PC-9 (cell line): ENCODE data around the gene VAMP5. TPM values are rescaled to one million over a fixed set of nuclear protein-coding genes. Genes with fewer than 3 reads are reported as not detected.
A peak's percentile ranks its signal among the peaks of the same experiment; 100 is the strongest.

Experiments
- BruUV-seq: library from RNA; stranded (reverse); fragments of 400-500 nt; replicated peaks from 2 replicates; lab custom pipeline; 2021; lab: Mats Ljungman, UMichigan
- CTCF ChIA-PET: fragments of 300-600 bp; sonication (Branson Sonifier 250); formaldehyde crosslinking; loops from one replicate; lab custom pipeline; 2022; ENCODE audit warnings: antibody characterized with exemption; lab: Charles Lee
- POLR2A ChIA-PET: fragments of 300-600 bp; sonication (Branson Sonifier 250); formaldehyde crosslinking; loops from one replicate; lab custom pipeline; 2022; ENCODE audit warnings: antibody characterized with exemption; ENCODE audit not compliant: unreplicated experiment; lab: Charles Lee
- DNase-seq, 2 experiments: peaks; one replicate each; pipeline versions ENCODE4 v3.0.0 to v3.0.0-alpha.2; 2015 to 2022; ENCODE audit warnings: mixed read lengths in 1 of 2
- H2AFZ ChIP-seq: fragments of 200-600 bp; sonication (generic); 2 replicates; pipeline ENCODE4 v1.8.1; 2017; ENCODE audit warnings: antibody characterized with exemption
- H3F3A ChIP-seq: fragments of 200-600 bp; sonication (generic); 2 replicates; pipeline ENCODE4 v1.8.1; 2017; ENCODE audit warnings: antibody characterized with exemption, mild to moderate bottlenecking, low read depth; ENCODE audit not compliant: insufficient read depth
- H3K27ac ChIP-seq: fragments of 200-600 bp; sonication (generic); 2 replicates; pipeline ENCODE4 v1.6.1; 2016; ENCODE audit warnings: mixed run types
- H3K27me3 ChIP-seq: fragments of 200-600 bp; sonication (generic); 2 replicates; pipeline ENCODE4 v1.6.1; 2016; ENCODE audit warnings: low read depth, mixed run types; ENCODE audit not compliant: insufficient read depth
- H3K36me3 ChIP-seq: fragments of 200-600 bp; sonication (generic); 2 replicates; pipeline ENCODE4 v1.6.1; 2016; ENCODE audit warnings: low read depth, mixed run types
- H3K4me1 ChIP-seq: fragments of 200-600 bp; sonication (generic); replicated peaks from 2 replicates; pipeline ENCODE4 v1.6.1; 2016; ENCODE audit warnings: mixed run types; ENCODE audit not compliant: insufficient read depth
- H3K4me2 ChIP-seq: fragments of 200-600 bp; sonication (generic); 2 replicates; pipeline ENCODE4 v1.6.1; 2017; ENCODE audit warnings: mixed run types
- H3K4me3 ChIP-seq: fragments of 200-600 bp; sonication (generic); 2 replicates; pipeline ENCODE4 v1.6.1; 2016; ENCODE audit warnings: mixed run types
- H3K79me2 ChIP-seq: fragments of 200-600 bp; sonication (generic); 2 replicates; pipeline ENCODE4 v1.6.1; 2017; ENCODE audit warnings: low read depth, mixed run types
- H3K9me2 ChIP-seq: fragments of 200-600 bp; sonication (generic); 2 replicates; pipeline ENCODE4 v1.8.1; 2017; ENCODE audit warnings: mild to moderate bottlenecking; ENCODE audit not compliant: insufficient read depth
- H3K9me3 ChIP-seq: fragments of 200-600 bp; sonication (generic); 2 replicates; pipeline ENCODE4 v1.8.1; 2016; ENCODE audit warnings: low read depth; ENCODE audit not compliant: insufficient read depth
- H4K20me1 ChIP-seq: fragments of 200-600 bp; sonication (generic); 2 replicates; pipeline ENCODE4 v1.8.1; 2017; ENCODE audit not compliant: insufficient read depth
- EZH2 ChIP-seq: fragments of 200-600 bp; sonication (generic); IDR thresholded peaks from 2 replicates; pipeline ENCODE4 v1.8.0; 2017; ENCODE audit warnings: antibody characterized with exemption, low read depth
- intact Hi-C: fragments of 100-400 bp; cut with micrococcal nuclease; formaldehyde crosslinking; loops from one replicate; pipeline ENCODE4 v1.10.0; 2022; ENCODE audit not compliant: unreplicated experiment
- total RNA-seq: library from RNA; stranded (reverse); gene quantifications from 2 replicates; pipeline ENCODE4 v1.2.3, GENCODE V29; 2021
- TF ChIP-seq, protein P1 (sequence below): fragments of 200-600 bp; sonication (generic); conservative IDR thresholded peaks from 2 replicates; pipeline ENCODE4 v1.6.1; 2017; ENCODE audit warnings: mixed run types, antibody characterized with exemption, mild to moderate bottlenecking, moderate library complexity

The VAMP5 gene
- total RNA-seq, 1 experiment from 2014 or later: 7.2 TPM

DNA sequence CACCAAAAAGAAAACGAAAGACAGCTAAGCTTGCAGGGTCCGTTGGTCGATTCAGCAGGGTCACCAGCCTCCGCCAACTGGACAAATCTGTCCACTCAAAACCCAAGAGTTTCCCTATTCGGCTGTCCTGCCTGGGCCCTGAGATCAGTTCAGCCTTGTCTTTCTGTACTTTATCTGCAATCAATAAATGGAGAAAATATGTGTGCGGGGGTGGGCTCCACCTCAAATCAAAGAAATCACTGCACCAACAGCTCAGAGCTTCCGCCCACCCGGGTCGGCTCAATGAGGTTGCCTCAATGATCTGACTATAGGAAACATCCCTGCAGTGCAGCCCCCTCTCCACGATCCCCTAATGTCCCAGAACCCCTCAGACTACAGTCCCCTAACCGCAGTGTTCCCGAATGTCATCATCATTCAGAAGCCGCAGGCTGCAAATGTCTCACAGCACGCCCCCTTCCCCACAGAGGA is 23.4 kb upstream of the VAMP5 start:
- intact Hi-C loops: loop anchor here (1.0 to 5.0 kb wide), 2 partner anchors 41 to 55 kb away; partner anchors contain the start of genes TMEM150A and USP39
- CTCF ChIA-PET: no interaction called here
- H3K4me3 ChIP-seq: peak overlapping the region; percentile 73
- peaks cover 33% of the 10 kb centered on the region for H3K79me2 ChIP-seq
- POLR2A ChIA-PET: interaction anchor here (0.6 to 1.4 kb wide), 7 partner anchors 9 to 603 kb away, joined by 3 to 20 read pairs (median 4); partner anchors contain the start of gene RNF181
- no peaks in the 10 kb centered on the region for H3F3A ChIP-seq
- H3K27me3 ChIP-seq: no peaks in the 10 kb centered on the region
- peaks cover 15% of the 10 kb centered on the region for H3K4me1 ChIP-seq
- BruUV-seq: no TSS peak
- peaks cover 14% of the 10 kb centered on the region; the same call in 1 of the 2 replicates for H3K36me3 ChIP-seq
- no peaks in the 10 kb centered on the region for H3K9me2 ChIP-seq
- H3K9me3 ChIP-seq: no peaks in the 10 kb centered on the region
- no peak for TF ChIP-seq EZH2
- TF ChIP-seq, protein P1, sequence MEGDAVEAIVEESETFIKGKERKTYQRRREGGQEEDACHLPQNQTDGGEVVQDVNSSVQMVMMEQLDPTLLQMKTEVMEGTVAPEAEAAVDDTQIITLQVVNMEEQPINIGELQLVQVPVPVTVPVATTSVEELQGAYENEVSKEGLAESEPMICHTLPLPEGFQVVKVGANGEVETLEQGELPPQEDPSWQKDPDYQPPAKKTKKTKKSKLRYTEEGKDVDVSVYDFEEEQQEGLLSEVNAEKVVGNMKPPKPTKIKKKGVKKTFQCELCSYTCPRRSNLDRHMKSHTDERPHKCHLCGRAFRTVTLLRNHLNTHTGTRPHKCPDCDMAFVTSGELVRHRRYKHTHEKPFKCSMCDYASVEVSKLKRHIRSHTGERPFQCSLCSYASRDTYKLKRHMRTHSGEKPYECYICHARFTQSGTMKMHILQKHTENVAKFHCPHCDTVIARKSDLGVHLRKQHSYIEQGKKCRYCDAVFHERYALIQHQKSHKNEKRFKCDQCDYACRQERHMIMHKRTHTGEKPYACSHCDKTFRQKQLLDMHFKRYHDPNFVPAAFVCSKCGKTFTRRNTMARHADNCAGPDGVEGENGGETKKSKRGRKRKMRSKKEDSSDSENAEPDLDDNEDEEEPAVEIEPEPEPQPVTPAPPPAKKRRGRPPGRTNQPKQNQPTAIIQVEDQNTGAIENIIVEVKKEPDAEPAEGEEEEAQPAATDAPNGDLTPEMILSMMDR: no peak
- H4K20me1 ChIP-seq: no peaks in the 10 kb centered on the region
- H3K27ac ChIP-seq: no peak overlapping the region
- DNase-seq: no peak
- peak overlapping the region; percentile 85 for H3K4me2 ChIP-seq
- H2AFZ ChIP-seq: peak overlapping the region; percentile 93

DNA sequence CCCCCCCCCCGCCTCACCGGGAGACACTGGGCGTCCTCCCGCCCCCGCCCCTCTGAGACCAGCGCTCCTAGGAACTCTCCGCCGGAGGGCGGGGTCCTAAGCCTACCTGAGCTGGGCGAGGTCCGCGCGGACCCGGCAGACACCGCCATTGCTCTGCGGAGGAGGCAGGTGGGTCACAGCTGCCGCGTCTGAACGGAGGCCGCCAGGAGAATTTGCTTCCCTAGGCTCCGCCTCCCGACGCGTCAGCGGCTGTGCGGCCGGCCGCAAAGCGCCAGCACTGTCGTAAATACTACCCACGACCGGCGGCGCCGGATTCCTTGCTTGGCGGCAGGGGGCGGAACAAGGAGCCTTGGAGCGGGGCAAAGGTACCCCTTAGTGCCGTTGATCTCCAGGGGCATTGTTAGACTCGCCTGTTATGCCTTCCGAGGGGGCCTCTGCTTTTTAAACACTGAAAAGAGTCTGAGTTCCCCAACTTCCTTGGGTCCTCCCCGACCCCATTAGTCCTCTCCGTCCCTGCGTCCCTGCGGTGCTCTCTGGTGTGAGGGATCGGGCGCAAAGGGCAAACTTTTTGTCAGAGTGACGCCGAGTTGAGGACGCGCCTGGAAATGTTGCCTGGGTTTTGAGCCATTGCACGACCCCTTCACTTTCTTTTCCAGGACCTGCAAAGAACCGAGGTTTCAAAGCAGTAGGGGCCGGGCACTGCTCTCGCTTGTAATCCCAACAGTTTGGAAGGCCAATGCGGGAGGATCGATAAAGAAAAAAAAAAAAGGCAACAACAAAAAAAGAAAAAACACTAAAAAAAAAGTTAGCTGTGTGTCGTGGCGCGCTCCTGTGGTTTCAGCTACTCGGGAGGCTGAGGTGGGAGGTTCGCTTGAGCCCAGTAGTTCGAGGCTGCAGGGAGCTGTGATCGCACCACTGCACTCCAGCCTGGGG is 22.7 kb upstream of the VAMP5 start, which contains the start of gene GGCX:
Gene GGCX (minus strand): TSS at position 214 of the 933 bp plus-strand sequence. CDS start 65 bp downstream, at position 149.
- Histone ChIP-seq H3K27ac (peak within 1 kb of the TSS; percentile 65), H3K79me2 (peaks cover 33% of the 10 kb centered on the region), H3K27me3 (no peaks in the 10 kb centered on the region), H3K9me2 (no peaks in the 10 kb centered on the region), H3K9me3 (no peaks in the 10 kb centered on the region), H4K20me1 (no peaks in the 10 kb centered on the region), H2AFZ (peak within 1 kb of the TSS; percentile 93), H3K4me1 (peaks cover 15% of the 10 kb centered on the region), H3K36me3 (peaks cover 14% of the 10 kb centered on the region; the same call in 1 of the 2 replicates), H3K4me2 (peak within 1 kb of the TSS; percentile 85), H3K4me3 (peak within 1 kb of the TSS; percentile 73), H3F3A (no peaks in the 10 kb centered on the region)
- no peak for TF ChIP-seq EZH2
- TF ChIP-seq, protein P1: peak; percentile 49; the same call in 1 of the 2 replicates
- POLR2A ChIA-PET: interaction anchor here (0.6 to 1.4 kb wide), 7 partner anchors 16 to 592 kb away, joined by 3 to 20 read pairs (median 5); partner anchors contain the start of genes RNF181 and VAMP8
- TSS peak; percentile 97 for BruUV-seq
- intact Hi-C loops: loop anchor here (5.0 kb wide), 1 partner anchor 41 kb away; the partner anchor contains the start of gene TMEM150A
- DNase-seq: peak; percentile 86 to 89
- CTCF ChIA-PET: no interaction called here

DNA sequence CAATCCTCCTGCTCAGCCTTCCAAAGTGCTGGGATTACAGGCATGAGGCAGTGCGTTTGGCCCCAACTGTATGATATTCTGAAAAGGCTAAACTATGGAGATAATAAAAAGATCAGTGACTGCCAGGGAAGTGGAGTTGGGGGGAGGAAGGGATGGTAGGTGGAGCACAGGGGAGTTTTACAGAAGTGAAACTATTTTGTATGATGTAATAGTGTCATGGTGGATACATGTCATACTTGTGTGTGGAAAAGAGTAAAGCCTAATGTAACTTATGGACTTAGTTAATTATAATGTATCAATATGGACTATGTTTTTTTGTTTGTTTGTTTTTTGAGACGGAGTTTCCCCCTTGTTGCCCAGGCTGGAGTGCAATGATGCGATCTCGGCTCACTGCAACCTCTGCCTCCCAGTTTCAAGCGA is 20.1 kb upstream of the VAMP5 start:
- H4K20me1 ChIP-seq: no peaks in the 10 kb centered on the region
- POLR2A ChIA-PET: interaction anchor here (0.5 to 0.9 kb wide), 2 partner anchors 14 to 194 kb away, joined by 4 read pairs; no protein-coding TSS in a partner anchor
- H3F3A ChIP-seq: no peaks in the 10 kb centered on the region
- TF ChIP-seq EZH2: no peak
- TF ChIP-seq, protein P1: no peak
- H3K4me1 ChIP-seq: peaks cover 15% of the 10 kb centered on the region
- no TSS peak for BruUV-seq
- no peak overlapping the region for H3K4me2 ChIP-seq
- no peaks in the 10 kb centered on the region for H3K9me2 ChIP-seq
- peaks cover 20% of the 10 kb centered on the region for H3K79me2 ChIP-seq
- intact Hi-C loops: loop anchor here (5.0 kb wide), 1 partner anchor 38 kb away; the partner anchor contains the start of gene TMEM150A
- no peak for DNase-seq
- H3K36me3 ChIP-seq: peaks cover 1% of the 10 kb centered on the region; the same call in 1 of the 2 replicates
- no peaks in the 10 kb centered on the region for H3K27me3 ChIP-seq
- no peaks in the 10 kb centered on the region for H3K9me3 ChIP-seq
- H3K4me3 ChIP-seq: no peak overlapping the region
- no peak overlapping the region for H3K27ac ChIP-seq
- CTCF ChIA-PET: interaction anchor here (0.5 to 0.6 kb wide), 4 partner anchors 12 to 300 kb away, joined by 3 to 4 read pairs (median 4); no protein-coding TSS in a partner anchor
- no peak overlapping the region for H2AFZ ChIP-seq
